A673 (cell line): Measurements from ENCODE around the gene UFSP2.

Experiments used
- EZH2 ChIP-seq: fragments of 200-600 bp; sonication (generic); IDR thresholded peaks from 2 replicates; pipeline ENCODE4 v1.6.1; 2017; ENCODE audit warnings: borderline replicate concordance, low read depth, mild to moderate bottlenecking, mixed read lengths, antibody characterized with exemption, low read length; ENCODE audit not compliant: poor library complexity, severe bottlenecking
- TF ChIP-seq, protein P1 (sequence below): fragments of 300-800, 200-600 bp; sonication (generic); conservative IDR thresholded peaks from 2 replicates; pipeline ENCODE4 v1.5.1; 2017; ENCODE audit warnings: low read depth, mild to moderate bottlenecking, antibody characterized with exemption, low read length, moderate library complexity, mixed read lengths

DNA sequence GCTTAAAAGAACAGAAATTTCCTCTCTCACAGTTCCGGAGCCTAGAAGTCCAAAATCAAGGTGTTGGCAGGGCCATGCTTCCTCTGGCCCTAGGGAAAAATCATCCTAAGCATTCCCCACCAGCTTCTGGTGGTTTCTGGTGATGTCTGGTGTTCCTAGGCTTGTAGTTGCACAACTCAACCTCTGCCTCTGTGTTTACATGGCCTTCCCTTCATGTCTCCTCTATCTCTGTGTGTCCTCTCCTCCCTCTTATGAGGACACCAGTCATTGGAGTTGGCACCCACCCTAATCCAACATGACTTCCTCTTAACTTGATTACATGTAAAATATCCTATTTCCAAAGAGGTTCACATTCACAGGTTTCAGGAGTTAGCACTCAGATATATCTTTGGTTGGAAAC, 45.4 kb downstream of the UFSP2 start:
- TF ChIP-seq, protein P1, sequence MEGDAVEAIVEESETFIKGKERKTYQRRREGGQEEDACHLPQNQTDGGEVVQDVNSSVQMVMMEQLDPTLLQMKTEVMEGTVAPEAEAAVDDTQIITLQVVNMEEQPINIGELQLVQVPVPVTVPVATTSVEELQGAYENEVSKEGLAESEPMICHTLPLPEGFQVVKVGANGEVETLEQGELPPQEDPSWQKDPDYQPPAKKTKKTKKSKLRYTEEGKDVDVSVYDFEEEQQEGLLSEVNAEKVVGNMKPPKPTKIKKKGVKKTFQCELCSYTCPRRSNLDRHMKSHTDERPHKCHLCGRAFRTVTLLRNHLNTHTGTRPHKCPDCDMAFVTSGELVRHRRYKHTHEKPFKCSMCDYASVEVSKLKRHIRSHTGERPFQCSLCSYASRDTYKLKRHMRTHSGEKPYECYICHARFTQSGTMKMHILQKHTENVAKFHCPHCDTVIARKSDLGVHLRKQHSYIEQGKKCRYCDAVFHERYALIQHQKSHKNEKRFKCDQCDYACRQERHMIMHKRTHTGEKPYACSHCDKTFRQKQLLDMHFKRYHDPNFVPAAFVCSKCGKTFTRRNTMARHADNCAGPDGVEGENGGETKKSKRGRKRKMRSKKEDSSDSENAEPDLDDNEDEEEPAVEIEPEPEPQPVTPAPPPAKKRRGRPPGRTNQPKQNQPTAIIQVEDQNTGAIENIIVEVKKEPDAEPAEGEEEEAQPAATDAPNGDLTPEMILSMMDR = no peak
- TF ChIP-seq EZH2 = no peak
